Thyroid gland (tissue), 4 donors: ENCODE results near the gene LRIG1. TPM values are rescaled to one million over a fixed set of nuclear protein-coding genes. Genes with fewer than 3 reads are reported as not detected.

Source experiments
- DNase-seq, 2 donors: peaks; one replicate each; pipeline ENCODE4 v3.0.0-alpha.2; 2019
- H3K27ac ChIP-seq, 3 donors: fragments of 200-600 bp; sonication (generic); 1 replicate in 2 of 3; 2 replicates in 1 of 3; pipeline ENCODE4 v1.5.1; 2016 to 2019; ENCODE audit warnings: mild to moderate bottlenecking in 1 of 3, moderate library complexity in 1 of 3
- H3K27me3 ChIP-seq: fragments of 200-600 bp; sonication (generic); one replicate; pipeline ENCODE4 v1.5.1; 2019
- H3K36me3 ChIP-seq, 2 donors: fragments of 200-600 bp; sonication (generic); one replicate each; pipeline ENCODE4 v1.5.1; 2016 to 2019
- H3K4me1 ChIP-seq, 2 donors: fragments of 200-600 bp; sonication (generic); one replicate each; pipeline ENCODE4 v1.5.1; 2017 to 2019
- H3K4me3 ChIP-seq, 3 donors: fragments of 200-600 bp; sonication (generic); replicated peaks in 1 of 3; 1 replicate in 2 of 3; 2 replicates in 1 of 3; pipeline ENCODE4 v1.5.1; 2016; ENCODE audit warnings: mild to moderate bottlenecking in 1 of 3
- H3K9me3 ChIP-seq: fragments of 200-600 bp; sonication (generic); one replicate; pipeline ENCODE4 v1.5.1; 2017
- CTCF ChIP-seq, 6 experiments: fragments of 200-600 bp in 3 of 6; fragments of 450-650 bp in 3 of 6; sonication (generic) in 3 of 6; IDR thresholded peaks; one replicate each; pipeline ENCODE4 v1.5.1; 2016 to 2019; ENCODE audit warnings: antibody characterized with exemption in 6 of 6, mild to moderate bottlenecking in 2 of 6, inconsistent platforms in 1 of 6, moderate library complexity in 1 of 6
- POLR2A ChIP-seq, 2 donors: fragments of 450-650 bp; IDR thresholded peaks; one replicate each; pipeline ENCODE4 v1.6.1; 2017; ENCODE audit warnings: antibody characterized with exemption in 2 of 2, mild to moderate bottlenecking in 2 of 2, moderate library complexity in 1 of 2
- WGBS, 2 donors: methylation state at CpG; one replicate each; pipeline ENCODE4 v1.1.5; 2017; 5-methylcytosine and 5-hydroxymethylcytosine counted together
- intact Hi-C: fragments of 100-400 bp; cut with DNase I; formaldehyde crosslinking; loops from one replicate; pipeline ENCODE4 v1.15.1; 2023
- total RNA-seq, 4 donors: library from RNA; depleted of rRNA; stranded (reverse); fragments of >200 nt; gene quantifications; one replicate each; pipeline ENCODE4 v1.2.3, GENCODE V29; 2016

LRIG1 gene
- total RNA-seq, 4 donors from 2014 or later: 45.8 to 69.7 (median 61.7) TPM

GRCh38 chr3:66506154-66506553 is 5.3 kb upstream of the LRIG1 start:
- Histone ChIP-seq H3K36me3 (no peaks in the 10 kb centered on the region), H3K9me3 (no peaks in the 10 kb centered on the region), H3K27ac (no peak overlapping the region), H3K27me3 (no peaks in the 10 kb centered on the region), H3K4me3 (no peak overlapping the region), H3K4me1 (peaks cover 0 to 5% of the 10 kb centered on the region in 2 donors)
- TF ChIP-seq CTCF (IDR thresholded peaks at IDR 0.05) (no peak), POLR2A (IDR thresholded peaks at IDR 0.05) (no peak)
- DNase-seq: no peak
- 96 to 98% methylated on average over 6 of the region's 6 CpGs for WGBS, 2 donors
- intact Hi-C loops: no loop called here

- no peak for DNase-seq
- H3K27me3 ChIP-seq: no peaks in the 10 kb centered on the region
- H3K27ac ChIP-seq: no peak overlapping the region
- 75 to 77% methylated on average over 7 of the region's 7 CpGs for WGBS, 2 donors
- no peaks in the 10 kb centered on the region for H3K36me3 ChIP-seq
- intact Hi-C loops: loop anchor here (5.0 kb wide), 1 partner anchor 93 kb away; no protein-coding TSS in a partner anchor
- TF ChIP-seq CTCF (IDR thresholded peaks at IDR 0.05) (no peak), POLR2A (IDR thresholded peaks at IDR 0.05) (no peak)
- H3K4me3 ChIP-seq: no peak overlapping the region
- peaks cover 0 to 5% of the 10 kb centered on the region in 2 donors for H3K4me1 ChIP-seq
- H3K9me3 ChIP-seq: no peaks in the 10 kb centered on the region
Observed at GRCh38 chr3:66504850-66505641, 4.2 kb upstream of the LRIG1 start.

- TF ChIP-seq POLR2A (IDR thresholded peaks at IDR 0.05): no peak
- no peak for TF ChIP-seq CTCF (IDR thresholded peaks at IDR 0.05)
- Histone ChIP-seq H3K27ac (no peak overlapping the region), H3K9me3 (no peaks in the 10 kb centered on the region), H3K4me3 (no peak overlapping the region), H3K36me3 (no peaks in the 10 kb centered on the region), H3K27me3 (no peaks in the 10 kb centered on the region), H3K4me1 (peaks cover 6 to 11% of the 10 kb centered on the region in 2 donors)
- no peak for DNase-seq
- WGBS, 2 donors: 83 to 85% methylated on average over 2 of the region's 2 CpGs
- intact Hi-C loops: loop anchor here (5.0 kb wide), 1 partner anchor 91 kb away; no protein-coding TSS in a partner anchor
Observed at GRCh38 chr3:66502981-66503380, 2.2 kb upstream of the LRIG1 start.

- no peak overlapping the region for H3K27ac ChIP-seq
- 81 to 89% methylated on average over 6 of the region's 6 CpGs for WGBS, 2 donors
- H3K9me3 ChIP-seq: no peaks in the 10 kb centered on the region
- H3K4me1 ChIP-seq: peaks cover 13 to 17% of the 10 kb centered on the region in 2 donors
- no peaks in the 10 kb centered on the region for H3K36me3 ChIP-seq
- no peak for DNase-seq
- intact Hi-C loops: loop anchor here (5.0 kb wide), 1 partner anchor 90 kb away; no protein-coding TSS in a partner anchor
- TF ChIP-seq CTCF (IDR thresholded peaks at IDR 0.05): no peak
- TF ChIP-seq POLR2A (IDR thresholded peaks at IDR 0.05): no peak
- H3K4me3 ChIP-seq: no peak overlapping the region
- no peaks in the 10 kb centered on the region for H3K27me3 ChIP-seq
Observed at GRCh38 chr3:66502245-66502874, 1.5 kb upstream of the LRIG1 start.
